ENCODE data around the gene SPSB1. TPM values are rescaled to one million over a fixed set of nuclear protein-coding genes. Genes with fewer than 3 reads are reported as not detected.

Gene SPSB1
- total RNA-seq, 6 experiments from 2014 or later: 7.7 to 121 (median 37.0) TPM

DNA sequence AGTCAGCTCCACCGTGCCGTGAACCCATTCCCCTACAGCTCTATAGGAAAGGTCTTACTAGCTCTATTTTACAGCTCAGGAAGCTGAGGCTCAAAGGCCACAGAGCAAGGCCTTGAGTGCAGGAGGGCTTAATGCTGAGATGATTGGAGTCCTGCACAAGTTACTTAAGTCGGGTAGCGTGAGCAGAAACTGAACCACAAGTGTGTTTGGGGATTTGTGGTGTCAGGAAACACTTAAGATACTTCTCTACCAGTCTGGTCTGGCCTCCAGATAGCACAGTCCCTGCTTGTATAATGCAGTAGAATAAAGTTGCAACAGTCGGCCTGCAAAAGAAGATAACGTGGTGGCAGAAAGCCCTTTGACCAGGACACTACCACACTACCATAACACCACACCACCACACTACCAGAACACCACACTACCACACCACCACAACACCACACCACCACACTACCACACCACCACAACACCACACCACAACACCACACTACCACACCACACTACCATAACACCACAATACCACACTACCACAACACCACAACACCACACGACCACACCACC lies 118.1 kb downstream of the SPSB1 start:
- Histone ChIP-seq H3K27ac (no peak overlapping the region), H3K4me3 (no peak overlapping the region), H3K27me3 (no peaks in the 10 kb centered on the region), H3K9me3 (no peaks in the 10 kb centered on the region), H3K4me1 (no peaks in the 10 kb centered on the region), H3K36me3 (no peaks in the 10 kb centered on the region)
- DNase-seq (no peak), ATAC-seq (peak; percentile 48 to 65 (median 56))
- WGBS (ENCODE audit: insufficient coverage, low coverage, low lambda C conversion rate, missing lambda C conversion rate): 70% methylated on average over 5 of the region's 7 CpGs
- TF ChIP-seq POLR2A (IDR thresholded peaks at IDR 0.05): no peak
- TF ChIP-seq, protein P1, sequence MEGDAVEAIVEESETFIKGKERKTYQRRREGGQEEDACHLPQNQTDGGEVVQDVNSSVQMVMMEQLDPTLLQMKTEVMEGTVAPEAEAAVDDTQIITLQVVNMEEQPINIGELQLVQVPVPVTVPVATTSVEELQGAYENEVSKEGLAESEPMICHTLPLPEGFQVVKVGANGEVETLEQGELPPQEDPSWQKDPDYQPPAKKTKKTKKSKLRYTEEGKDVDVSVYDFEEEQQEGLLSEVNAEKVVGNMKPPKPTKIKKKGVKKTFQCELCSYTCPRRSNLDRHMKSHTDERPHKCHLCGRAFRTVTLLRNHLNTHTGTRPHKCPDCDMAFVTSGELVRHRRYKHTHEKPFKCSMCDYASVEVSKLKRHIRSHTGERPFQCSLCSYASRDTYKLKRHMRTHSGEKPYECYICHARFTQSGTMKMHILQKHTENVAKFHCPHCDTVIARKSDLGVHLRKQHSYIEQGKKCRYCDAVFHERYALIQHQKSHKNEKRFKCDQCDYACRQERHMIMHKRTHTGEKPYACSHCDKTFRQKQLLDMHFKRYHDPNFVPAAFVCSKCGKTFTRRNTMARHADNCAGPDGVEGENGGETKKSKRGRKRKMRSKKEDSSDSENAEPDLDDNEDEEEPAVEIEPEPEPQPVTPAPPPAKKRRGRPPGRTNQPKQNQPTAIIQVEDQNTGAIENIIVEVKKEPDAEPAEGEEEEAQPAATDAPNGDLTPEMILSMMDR (IDR thresholded peaks at IDR 0.05): no peak
- intact Hi-C loops (cut with DNase I): no loop called here

DNA sequence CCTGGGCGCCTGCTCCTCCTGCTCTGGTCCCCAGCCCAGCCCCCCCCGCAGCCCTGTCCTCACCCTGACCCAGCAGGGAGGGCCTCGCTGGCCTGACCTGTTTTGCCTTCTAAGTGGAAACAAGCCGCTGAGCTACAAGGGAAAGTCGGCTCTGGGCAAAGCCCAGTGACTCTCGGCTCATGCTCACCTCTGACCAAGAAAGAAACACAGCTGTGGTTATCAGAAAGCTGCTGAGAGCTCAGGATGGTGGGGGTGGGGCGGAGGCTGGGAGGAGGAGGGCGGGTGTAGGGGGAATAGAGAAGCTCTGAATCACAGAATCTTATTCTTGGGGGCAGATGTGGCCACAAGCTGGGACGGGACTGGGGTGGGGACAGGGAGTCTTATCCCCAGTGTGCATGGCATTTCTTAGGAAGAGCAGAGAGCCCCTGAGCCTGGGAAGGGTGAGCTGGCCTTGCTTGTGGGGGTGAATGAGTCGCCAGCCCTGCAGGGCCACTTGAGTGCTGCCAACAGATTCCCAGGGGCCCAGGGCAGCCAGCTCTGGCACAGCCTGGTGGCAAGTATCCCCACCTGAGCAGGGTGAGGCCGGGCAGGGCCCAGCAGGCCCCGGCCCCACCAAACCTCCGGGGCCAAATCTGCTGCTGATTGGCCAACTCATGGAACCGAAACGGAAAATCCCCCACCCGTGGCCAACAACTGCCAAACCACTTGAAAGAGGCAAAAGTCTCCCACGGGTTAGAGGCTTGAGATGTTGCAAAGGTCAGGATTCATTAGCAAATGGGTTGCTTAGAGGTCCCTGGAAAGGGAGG lies 120.6 kb downstream of the SPSB1 start:
- ATAC-seq: peak; percentile 24 to 62 (median 36)
- Histone ChIP-seq H3K9me3 (no peaks in the 10 kb centered on the region), H3K4me1 (no peaks in the 10 kb centered on the region), H3K27me3 (no peaks in the 10 kb centered on the region), H3K36me3 (no peaks in the 10 kb centered on the region), H3K4me3 (no peak overlapping the region), H3K27ac (peak overlapping the region in 1 of 3 donors; percentile 38)
- WGBS (ENCODE audit: insufficient coverage, low coverage, low lambda C conversion rate, missing lambda C conversion rate): 60% methylated on average over 8 of the region's 17 CpGs
- TF ChIP-seq, protein P1 (IDR thresholded peaks at IDR 0.05): no peak
- TF ChIP-seq POLR2A (IDR thresholded peaks at IDR 0.05): no peak
- intact Hi-C loops (cut with DNase I): no loop called here
- no peak for DNase-seq

DNA sequence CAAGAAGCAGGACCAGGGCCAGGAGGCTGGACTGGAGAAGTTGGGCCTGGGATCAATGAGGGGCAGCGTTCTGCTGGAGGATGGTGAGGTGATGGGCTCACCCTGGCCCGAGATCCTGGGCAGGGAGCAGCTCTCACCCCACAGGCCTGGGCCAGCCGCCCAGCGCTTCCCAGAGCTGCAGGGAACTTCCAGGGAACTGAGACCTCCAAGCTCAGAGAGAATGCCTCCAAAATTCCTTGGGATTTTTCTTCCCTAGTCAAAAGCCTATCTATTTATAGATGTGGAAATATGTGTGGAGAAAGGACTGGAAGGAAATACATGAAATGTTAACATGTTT lies 121.2 kb downstream of the SPSB1 start:
- DNase-seq: no peak
- 87% methylated on average over 4 of the region's 4 CpGs for WGBS (ENCODE audit: insufficient coverage, low coverage, low lambda C conversion rate, missing lambda C conversion rate)

DNA sequence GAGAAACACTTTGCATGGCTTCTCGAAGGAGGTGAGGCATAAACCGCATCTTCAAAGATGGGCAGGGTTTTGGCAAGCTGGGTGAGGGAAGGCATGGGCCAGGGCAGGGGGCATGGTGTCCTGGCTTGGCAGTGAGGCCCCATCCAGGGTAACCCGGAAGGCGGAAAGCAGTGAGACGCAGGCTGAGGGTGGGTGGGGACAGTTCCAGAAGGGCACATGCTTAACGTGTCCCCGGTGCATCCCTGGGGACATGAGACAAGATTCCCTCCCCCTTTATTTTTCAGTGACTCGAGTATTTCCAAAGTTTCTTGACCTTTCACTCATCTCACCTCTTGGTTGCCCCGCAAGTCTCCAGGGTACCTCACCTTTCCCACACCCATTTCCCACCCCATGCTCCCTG lies 123.8 kb downstream of the SPSB1 start:
- DNase-seq (no peak), ATAC-seq (no peak)
- no peak overlapping the region for H3K27ac ChIP-seq
- no peaks in the 10 kb centered on the region for H3K36me3 ChIP-seq
- no peaks in the 10 kb centered on the region for H3K4me1 ChIP-seq
- no peaks in the 10 kb centered on the region for H3K9me3 ChIP-seq
- no peak for TF ChIP-seq POLR2A (IDR thresholded peaks at IDR 0.05)
- TF ChIP-seq, protein P1 (IDR thresholded peaks at IDR 0.05): no peak
- no peak overlapping the region for H3K4me3 ChIP-seq
- 83% methylated on average over 2 of the region's 9 CpGs for WGBS (ENCODE audit: insufficient coverage, low coverage, low lambda C conversion rate, missing lambda C conversion rate)
- intact Hi-C loops (cut with DNase I): no loop called here
- no peaks in the 10 kb centered on the region for H3K27me3 ChIP-seq

More for the DNA sequence above, 121.2 kb downstream of the SPSB1 start:
- Histone ChIP-seq H3K9me3 (no peaks in the 10 kb centered on the region), H3K27ac (peak overlapping the region in 1 of 3 donors; percentile 38), H3K36me3 (no peaks in the 10 kb centered on the region), H3K4me1 (no peaks in the 10 kb centered on the region), H3K4me3 (no peak overlapping the region), H3K27me3 (no peaks in the 10 kb centered on the region)
- no peak for TF ChIP-seq POLR2A (IDR thresholded peaks at IDR 0.05)
- TF ChIP-seq, protein P1 (IDR thresholded peaks at IDR 0.05): no peak
- peak; percentile 25 to 28 (median 26) for ATAC-seq
- intact Hi-C loops (cut with DNase I): no loop called here

All from right lobe of liver (tissue), 6 donors.